Epithelial cell of prostate (primary cell): Measurements from ENCODE around the gene FAM78A.
"Not testable (repeated sequence)": the region's sequence is repeated elsewhere in the genome, so short reads cannot be mapped to it uniquely, and the experiment has no call there.

Experiments used
- DNase-seq: peaks from one replicate; pipeline ENCODE4 v3.0.0-alpha.2; 2011; ENCODE audit warnings: low read depth, low spot score
- H3K27ac ChIP-seq: fragments of 450-650 bp; 2 replicates; pipeline ENCODE4 v1.5.1; 2017; ENCODE audit warnings: mild to moderate bottlenecking

Gene FAM78A

GRCh38 chr9:131217331-131218031 lies 58.8 kb downstream of the FAM78A start:
- H3K27ac ChIP-seq, result no peak overlapping the region
- no peak for DNase-seq

- DNase-seq, result no peak
- no peak overlapping the region for H3K27ac ChIP-seq
Observed at GRCh38 chr9:131216806-131217205, 59.5 kb downstream of the FAM78A start.

GRCh38 chr9:131214876-131215275 lies 61.4 kb downstream of the FAM78A start:
- no peak overlapping the region for H3K27ac ChIP-seq
- DNase-seq, result no peak

DNA sequence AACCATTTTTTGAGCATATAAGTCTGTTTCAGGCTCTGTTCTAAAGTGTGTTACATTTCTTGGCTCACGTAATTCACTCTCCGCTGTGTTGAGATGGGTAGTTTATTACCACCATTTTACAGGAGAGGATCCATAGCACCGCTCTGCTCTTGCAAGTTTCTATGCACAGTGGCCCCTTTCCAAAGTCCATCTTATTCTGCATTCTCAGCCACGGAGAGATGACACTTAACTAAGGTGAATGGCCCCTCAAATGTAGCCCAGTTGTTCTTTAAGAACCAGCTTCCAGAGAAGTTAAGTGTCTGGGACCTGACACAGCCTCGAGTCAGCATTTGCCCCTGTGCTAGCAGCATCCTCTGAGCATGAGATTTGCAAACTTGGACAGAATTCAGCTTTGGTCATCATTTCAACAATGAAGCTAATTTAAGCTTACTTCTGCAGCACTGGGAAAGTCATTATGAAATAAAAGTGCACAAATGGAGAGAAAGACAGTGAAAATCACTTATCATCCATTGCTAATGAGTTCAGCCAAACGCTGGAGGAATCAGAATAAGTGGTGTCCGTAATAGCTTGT lies 61.9 kb downstream of the FAM78A start:
- no peak for DNase-seq
- H3K27ac ChIP-seq, result no peak overlapping the region

GRCh38 chr9:131211920-131212319 lies 64.4 kb downstream of the FAM78A start:
- H3K27ac ChIP-seq, DNase-seq: not testable (repeated sequence)
